GM12874 (cell line): ENCODE measurements around the gene GNAS-AS1.
A peak's percentile ranks its signal among the peaks of the same experiment; 100 is the strongest.

Experiments
- CTCF ChIP-seq: IDR thresholded peaks from 2 replicates; pipeline ENCODE4 v1.5.1; 2011; ENCODE audit warnings: low read depth, mild to moderate bottlenecking, control low read depth, low read length, moderate library complexity; ENCODE audit not compliant: insufficient read depth

GNAS-AS1 gene

GRCh38 chr20:58883241-58883691 is 32.6 kb upstream of the GNAS-AS1 start:
- TF ChIP-seq CTCF: no peak

GRCh38 chr20:58882704-58883089 is 32.0 kb upstream of the GNAS-AS1 start:
- no peak for TF ChIP-seq CTCF

GRCh38 chr20:58880994-58881752 is 30.5 kb upstream of the GNAS-AS1 start:
- 0 out of 2 replicates have a peak, but pooled peaks have one; percentile 8 for TF ChIP-seq CTCF

- TF ChIP-seq CTCF: no peak
These were observed 29.7 kb upstream of the GNAS-AS1 start for GRCh38 chr20:58880441-58880840.

GRCh38 chr20:58878399-58878798 is 27.7 kb upstream of the GNAS-AS1 start:
- TF ChIP-seq CTCF: no peak

GRCh38 chr20:58877976-58878360 is 27.3 kb upstream of the GNAS-AS1 start:
- TF ChIP-seq CTCF: no peak

GRCh38 chr20:58877050-58877975 is 26.6 kb upstream of the GNAS-AS1 start:
- TF ChIP-seq CTCF: no peak
